CD4-positive, alpha-beta T cell (primary cell): ENCODE results near the gene TMEM163. TPM values are rescaled to one million over a fixed set of nuclear protein-coding genes. Genes with fewer than 3 reads are reported as not detected.

ENCODE experiments used
- ATAC-seq: fragments of 200-7000 bp; cut with Tn5 transposase; one replicate; pipeline ENCODE4 v1.10.0; 2022; ENCODE audit warnings: mild to moderate bottlenecking; ENCODE audit not compliant: poor library complexity
- CTCF ChIA-PET: fragments of 350-600 bp; sonication (Branson Sonifier 250); formaldehyde crosslinking; loops from one replicate; lab custom pipeline; 2021; ENCODE audit warnings: antibody characterized with exemption, inconsistent platforms; lab: Charles Lee
- POLR2A ChIA-PET: fragments of 350-600 bp; sonication (Branson Sonifier 250); formaldehyde crosslinking; loops from one replicate; lab custom pipeline; 2021; ENCODE audit warnings: antibody characterized with exemption, inconsistent platforms; lab: Charles Lee
- DNase-seq, 14 experiments: peaks; one replicate each; pipeline ENCODE4 v3.0.0-alpha.2; 2013 to 2020; ENCODE audit warnings: mixed read lengths in 2 of 14
- H3K27ac ChIP-seq, 2 donors: one replicate each; pipeline versions ENCODE4 v1.5.1 to v1.7.0; 2013; ENCODE audit warnings: low read length in 2 of 2, low read depth in 1 of 2, mild to moderate bottlenecking in 1 of 2
- H3K27me3 ChIP-seq, 2 experiments: 1 replicate in 1 of 2; 2 replicates in 1 of 2; pipeline versions ENCODE4 v1.6.1 to v1.7.0; 2013; ENCODE audit warnings: low read length in 2 of 2, control low read depth in 1 of 2, mild to moderate bottlenecking in 1 of 2, moderate library complexity in 1 of 2; ENCODE audit not compliant: insufficient read depth in 2 of 2, control insufficient read depth in 1 of 2
- H3K36me3 ChIP-seq: one replicate; pipeline ENCODE4 v1.6.1; 2013; ENCODE audit warnings: low read length, control low read depth; ENCODE audit not compliant: insufficient read depth
- H3K4me1 ChIP-seq: one replicate; pipeline ENCODE4 v1.6.1; 2013; ENCODE audit warnings: low read length, control low read depth; ENCODE audit not compliant: insufficient read depth
- H3K4me3 ChIP-seq: one replicate; pipeline ENCODE4 v1.5.1; 2013; ENCODE audit warnings: mild to moderate bottlenecking, low read length, moderate library complexity
- H3K9me3 ChIP-seq, 2 experiments: 1 replicate in 1 of 2; 2 replicates in 1 of 2; pipeline versions ENCODE4 v1.6.1 to v1.7.0; 2013; ENCODE audit warnings: low read length in 2 of 2, mild to moderate bottlenecking in 2 of 2, control low read depth in 1 of 2, moderate library complexity in 1 of 2; ENCODE audit not compliant: control insufficient read depth in 1 of 2, insufficient read depth in 1 of 2
- H3K27ac Mint-ChIP-seq: one replicate; pipeline ENCODE4 v1.8.0; 2020; ENCODE audit warnings: mixed read lengths
- H3K27me3 Mint-ChIP-seq: one replicate; pipeline ENCODE4 v1.8.0; 2021; ENCODE audit warnings: mixed read lengths
- H3K36me3 Mint-ChIP-seq: one replicate; pipeline ENCODE4 v1.8.0; 2021; ENCODE audit warnings: low read depth, mixed read lengths
- H3K4me1 Mint-ChIP-seq: one replicate; pipeline ENCODE4 v1.8.0; 2021; ENCODE audit warnings: low read depth, mixed read lengths
- H3K4me3 Mint-ChIP-seq: one replicate; pipeline ENCODE4 v1.8.0; 2020; ENCODE audit warnings: mild to moderate bottlenecking, mixed read lengths
- H3K9me3 Mint-ChIP-seq: one replicate; pipeline ENCODE4 v1.8.0; 2020; ENCODE audit warnings: mixed read lengths
- intact Hi-C, 2 experiments: fragments of 100-400 bp; cut with DNase I in 1 of 2; cut with micrococcal nuclease in 1 of 2; formaldehyde crosslinking; loops; one replicate each; pipeline versions ENCODE4 v1.15.1 to v1.9.0; 2023 to 2025; cut with DNase I, micrococcal nuclease
- total RNA-seq, 174 experiments: library from RNA in 2 of 174; stranded (reverse) in 2 of 174; gene quantifications; one replicate each; pipeline ENCODE4 v1.2.3 and lab custom pipeline; 2021 to 2026
- TF ChIP-seq, protein P1 (sequence below): fragments of 200-600 bp; IDR thresholded peaks from one replicate; pipeline ENCODE4 v1.8.0; 2022; ENCODE audit warnings: antibody characterized with exemption, mild to moderate bottlenecking

Gene TMEM163
- total RNA-seq, 2 experiments from 2014 or later: 0.14 to 0.47 TPM

- Mint-ChIP-seq H3K36me3 (peaks cover 41% of the 10 kb centered on the region), H3K9me3 (no peaks in the 10 kb centered on the region), H3K27ac (no peak overlapping the region), H3K4me3 (no peak overlapping the region), H3K27me3 (no peaks in the 10 kb centered on the region), H3K4me1 (no peaks in the 10 kb centered on the region)
- Histone ChIP-seq H3K4me1 (no peaks in the 10 kb centered on the region), H3K4me3 (no peak overlapping the region), H3K36me3 (peaks cover 44% of the 10 kb centered on the region), H3K27me3 (no peaks in the 10 kb centered on the region), H3K9me3 (no peaks in the 10 kb centered on the region), H3K27ac (no peak overlapping the region)
- ChIA-PET CTCF (interaction anchor here (1.1 to 1.8 kb wide), 3 partner anchors 281 to 448 kb away, joined by 3 to 4 read pairs (median 4); no protein-coding TSS in a partner anchor), POLR2A (interaction anchor here (0.7 kb wide), 1 partner anchor 607 kb away, joined by 3 read pairs; no protein-coding TSS in a partner anchor)
- intact Hi-C loops: loop anchor here (5.0 to 10.0 kb wide), 2 partner anchors 243 to 445 kb away; no protein-coding TSS in a partner anchor
- ATAC-seq: no peak
- no peak for DNase-seq
- TF ChIP-seq, protein P1, sequence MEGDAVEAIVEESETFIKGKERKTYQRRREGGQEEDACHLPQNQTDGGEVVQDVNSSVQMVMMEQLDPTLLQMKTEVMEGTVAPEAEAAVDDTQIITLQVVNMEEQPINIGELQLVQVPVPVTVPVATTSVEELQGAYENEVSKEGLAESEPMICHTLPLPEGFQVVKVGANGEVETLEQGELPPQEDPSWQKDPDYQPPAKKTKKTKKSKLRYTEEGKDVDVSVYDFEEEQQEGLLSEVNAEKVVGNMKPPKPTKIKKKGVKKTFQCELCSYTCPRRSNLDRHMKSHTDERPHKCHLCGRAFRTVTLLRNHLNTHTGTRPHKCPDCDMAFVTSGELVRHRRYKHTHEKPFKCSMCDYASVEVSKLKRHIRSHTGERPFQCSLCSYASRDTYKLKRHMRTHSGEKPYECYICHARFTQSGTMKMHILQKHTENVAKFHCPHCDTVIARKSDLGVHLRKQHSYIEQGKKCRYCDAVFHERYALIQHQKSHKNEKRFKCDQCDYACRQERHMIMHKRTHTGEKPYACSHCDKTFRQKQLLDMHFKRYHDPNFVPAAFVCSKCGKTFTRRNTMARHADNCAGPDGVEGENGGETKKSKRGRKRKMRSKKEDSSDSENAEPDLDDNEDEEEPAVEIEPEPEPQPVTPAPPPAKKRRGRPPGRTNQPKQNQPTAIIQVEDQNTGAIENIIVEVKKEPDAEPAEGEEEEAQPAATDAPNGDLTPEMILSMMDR: no peak
These were observed 266.6 kb downstream of the TMEM163 start for GRCh38 chr2:134452042-134452733.

GRCh38 chr2:134451347-134451630 lies 267.5 kb downstream of the TMEM163 start:
- ChIA-PET CTCF (interaction anchor here (0.6 to 1.8 kb wide), 7 partner anchors 11 to 449 kb away, joined by 3 to 4 read pairs (median 3); no protein-coding TSS in a partner anchor), POLR2A (no interaction called here)
- no peak for DNase-seq
- Histone ChIP-seq H3K27ac (no peak overlapping the region), H3K9me3 (no peaks in the 10 kb centered on the region), H3K4me3 (no peak overlapping the region), H3K36me3 (peaks cover 53% of the 10 kb centered on the region), H3K27me3 (no peaks in the 10 kb centered on the region), H3K4me1 (no peaks in the 10 kb centered on the region)
- H3K9me3 Mint-ChIP-seq: no peaks in the 10 kb centered on the region
- intact Hi-C loops: loop anchor here (2.0 to 10.0 kb wide), 5 partner anchors 244 to 564 kb away; no protein-coding TSS in a partner anchor
- TF ChIP-seq, protein P1: no peak
- no peak for ATAC-seq
- H3K27ac Mint-ChIP-seq: peak overlapping the region; percentile 33
- peaks cover 50% of the 10 kb centered on the region for H3K36me3 Mint-ChIP-seq
- H3K4me1 Mint-ChIP-seq: no peaks in the 10 kb centered on the region
- no peaks in the 10 kb centered on the region for H3K27me3 Mint-ChIP-seq
- no peak overlapping the region for H3K4me3 Mint-ChIP-seq

GRCh38 chr2:134449751-134450513 lies 268.9 kb downstream of the TMEM163 start:
- H3K27ac Mint-ChIP-seq: no peak overlapping the region
- Histone ChIP-seq H3K27me3 (no peaks in the 10 kb centered on the region), H3K4me3 (no peak overlapping the region), H3K9me3 (no peaks in the 10 kb centered on the region), H3K36me3 (peaks cover 62% of the 10 kb centered on the region), H3K4me1 (no peaks in the 10 kb centered on the region), H3K27ac (no peak overlapping the region)
- no peak overlapping the region for H3K4me3 Mint-ChIP-seq
- TF ChIP-seq, protein P1: no peak
- H3K9me3 Mint-ChIP-seq: no peaks in the 10 kb centered on the region
- DNase-seq: no peak
- CTCF ChIA-PET: interaction anchor here (1.1 to 1.8 kb wide), 3 partner anchors 32 to 331 kb away, joined by 3 to 4 read pairs (median 3); no protein-coding TSS in a partner anchor
- H3K4me1 Mint-ChIP-seq: no peaks in the 10 kb centered on the region
- peaks cover 54% of the 10 kb centered on the region for H3K36me3 Mint-ChIP-seq
- no peaks in the 10 kb centered on the region for H3K27me3 Mint-ChIP-seq
- no peak for ATAC-seq
- POLR2A ChIA-PET: no interaction called here
- intact Hi-C loops: loop anchor here (2.0 to 10.0 kb wide), 5 partner anchors 245 to 563 kb away; no protein-coding TSS in a partner anchor
